Spleen (tissue), 7 donors: ENCODE data around the gene TP73.

Experiments used
- POLR2A ChIP-seq, 3 donors: fragments of 450-650 bp; IDR thresholded peaks; one replicate each; pipeline ENCODE4 v1.5.1; 2017; ENCODE audit warnings: antibody characterized with exemption in 3 of 3, mild to moderate bottlenecking in 1 of 3
- POLR2AphosphoS5 ChIP-seq, 3 donors: sonication (generic); formaldehyde crosslinking; IDR thresholded peaks; one replicate each; pipeline ENCODE4 v1.5.1; 2017; ENCODE audit warnings: antibody characterized with exemption in 3 of 3
- TF ChIP-seq, protein P1 (sequence below), 11 experiments: fragments of 200-600 bp in 7 of 11; fragments of 450-650 bp in 4 of 11; sonication (generic) in 4 of 11; IDR thresholded peaks in 8 of 11; conservative IDR thresholded peaks in 3 of 11; 1 replicate in 7 of 11; 2 replicates in 4 of 11; pipeline versions ENCODE4 v1.4.0 to v1.8.0; 2016 to 2021; ENCODE audit warnings: antibody characterized with exemption in 11 of 11, inconsistent platforms in 4 of 11, mild to moderate bottlenecking in 1 of 11
- donor health status: DM: no; HTN: no; CAD: no; lungs with moderate emphysema.
- donor health status: DM: no; HTN: no; CAD: no.
- donor health status: DM: no; HTN: no; CAD: no.

DNA sequence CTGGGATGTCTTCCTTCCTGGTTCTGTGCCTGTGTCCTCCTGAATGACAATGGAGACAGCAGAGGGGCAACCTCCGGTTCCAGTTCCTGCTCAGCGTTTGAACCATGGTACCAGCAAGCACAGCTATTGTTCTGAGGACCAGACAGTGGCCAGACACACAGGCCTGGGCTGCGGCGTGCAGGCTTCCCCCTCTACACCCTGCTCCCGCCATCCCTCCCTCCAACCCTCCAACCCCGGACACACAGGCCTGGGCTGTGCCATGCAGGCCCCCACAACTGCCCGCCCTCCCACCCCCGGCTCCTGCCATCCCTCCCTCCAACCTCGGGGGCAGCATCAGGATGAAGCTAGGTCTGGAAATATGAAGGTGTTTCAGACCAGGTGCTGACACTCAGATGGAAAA, 35.5 kb upstream of the TP73 start:
- TF ChIP-seq, protein P1, sequence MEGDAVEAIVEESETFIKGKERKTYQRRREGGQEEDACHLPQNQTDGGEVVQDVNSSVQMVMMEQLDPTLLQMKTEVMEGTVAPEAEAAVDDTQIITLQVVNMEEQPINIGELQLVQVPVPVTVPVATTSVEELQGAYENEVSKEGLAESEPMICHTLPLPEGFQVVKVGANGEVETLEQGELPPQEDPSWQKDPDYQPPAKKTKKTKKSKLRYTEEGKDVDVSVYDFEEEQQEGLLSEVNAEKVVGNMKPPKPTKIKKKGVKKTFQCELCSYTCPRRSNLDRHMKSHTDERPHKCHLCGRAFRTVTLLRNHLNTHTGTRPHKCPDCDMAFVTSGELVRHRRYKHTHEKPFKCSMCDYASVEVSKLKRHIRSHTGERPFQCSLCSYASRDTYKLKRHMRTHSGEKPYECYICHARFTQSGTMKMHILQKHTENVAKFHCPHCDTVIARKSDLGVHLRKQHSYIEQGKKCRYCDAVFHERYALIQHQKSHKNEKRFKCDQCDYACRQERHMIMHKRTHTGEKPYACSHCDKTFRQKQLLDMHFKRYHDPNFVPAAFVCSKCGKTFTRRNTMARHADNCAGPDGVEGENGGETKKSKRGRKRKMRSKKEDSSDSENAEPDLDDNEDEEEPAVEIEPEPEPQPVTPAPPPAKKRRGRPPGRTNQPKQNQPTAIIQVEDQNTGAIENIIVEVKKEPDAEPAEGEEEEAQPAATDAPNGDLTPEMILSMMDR (IDR thresholded peaks at IDR 0.05 in 8 of 11, conservative IDR thresholded peaks at IDR 0.05 in 3 of 11): no peak
- no peak for TF ChIP-seq POLR2A (IDR thresholded peaks at IDR 0.05)
- no peak for TF ChIP-seq POLR2AphosphoS5 (IDR thresholded peaks at IDR 0.05)
